Activated CD4-positive, alpha-beta memory T cell treated with anti-CD3 and anti-CD28 coated beads, Interleukin-2, amount 10 ng/mL, durations not matched to agents 7 days and 5 days (primary cell): ENCODE data around the gene IFNGR1. TPM values are rescaled to one million over a fixed set of nuclear protein-coding genes. Genes with fewer than 3 reads are reported as not detected.
"Not testable (repeated sequence)": the region's sequence is repeated elsewhere in the genome, so short reads cannot be mapped to it uniquely, and the experiment has no call there.

Experiments
- CTCF ChIA-PET: fragments of 350-600 bp; sonication (Branson Sonifier 250); formaldehyde crosslinking; loops from one replicate; lab custom pipeline; 2021; ENCODE audit warnings: antibody characterized with exemption, inconsistent platforms; lab: Charles Lee
- POLR2A ChIA-PET: fragments of 350-600 bp; sonication (Branson Sonifier 250); formaldehyde crosslinking; loops from one replicate; lab custom pipeline; 2021; ENCODE audit warnings: antibody characterized with exemption; lab: Charles Lee
- DNase-seq: peaks from one replicate; pipeline ENCODE4 v3.0.0-alpha.2; 2020
- H3K27ac Mint-ChIP-seq: one replicate; pipeline ENCODE4 v1.8.0; 2021; ENCODE audit warnings: mild to moderate bottlenecking, mixed read lengths
- H3K27me3 Mint-ChIP-seq: one replicate; pipeline ENCODE4 v1.8.0; 2021; ENCODE audit warnings: mixed read lengths
- H3K36me3 Mint-ChIP-seq: one replicate; pipeline ENCODE4 v1.8.0; 2021; ENCODE audit warnings: low read depth, mixed read lengths
- H3K4me1 Mint-ChIP-seq: one replicate; pipeline ENCODE4 v1.8.0; 2021; ENCODE audit warnings: mixed read lengths
- H3K4me3 Mint-ChIP-seq: one replicate; pipeline ENCODE4 v1.8.0; 2021; ENCODE audit warnings: mild to moderate bottlenecking, mixed read lengths
- H3K9me3 Mint-ChIP-seq: one replicate; pipeline ENCODE4 v1.8.0; 2021; ENCODE audit warnings: mixed read lengths
- total RNA-seq, 2 experiments: library from RNA; stranded (reverse); gene quantifications; one replicate each; pipeline ENCODE4 v1.2.3, GENCODE V29; 2021

Gene IFNGR1
- total RNA-seq, 2 experiments from 2014 or later, result 27.3 to 28.9 TPM

GRCh38 chr6:137216875-137217553 lies 2.2 kb downstream of the IFNGR1 start:
- Mint-ChIP-seq H3K36me3 (peaks cover 34% of the 10 kb centered on the region), H3K27ac (no peak overlapping the region), H3K9me3 (peaks cover 2% of the 10 kb centered on the region), H3K4me3 (peak overlapping the region; percentile 12), H3K4me1 (peaks cover 54% of the 10 kb centered on the region), H3K27me3 (no peaks in the 10 kb centered on the region)
- no peak for DNase-seq
- ChIA-PET POLR2A (interaction anchor here (0.8 to 1.4 kb wide), 3 partner anchors 13 to 122 kb away, joined by 3 to 5 read pairs (median 4); no protein-coding TSS in a partner anchor), CTCF (interaction anchor here (1.8 kb wide), 1 partner anchor 51 kb away, joined by 4 read pairs; no protein-coding TSS in a partner anchor)

GRCh38 chr6:137216106-137216505 lies 3.1 kb downstream of the IFNGR1 start:
- Mint-ChIP-seq H3K4me3 (no peak overlapping the region), H3K9me3 (peaks cover 2% of the 10 kb centered on the region), H3K27me3 (no peaks in the 10 kb centered on the region), H3K4me1 (peaks cover 54% of the 10 kb centered on the region), H3K36me3 (peaks cover 43% of the 10 kb centered on the region), H3K27ac (no peak overlapping the region)
- CTCF ChIA-PET, result no interaction called here
- no peak for DNase-seq
- POLR2A ChIA-PET, result no interaction called here

GRCh38 chr6:137215630-137216029 lies 3.6 kb downstream of the IFNGR1 start:
- H3K4me3 Mint-ChIP-seq, POLR2A ChIA-PET, H3K27me3 Mint-ChIP-seq, H3K9me3 Mint-ChIP-seq, CTCF ChIA-PET, DNase-seq, H3K27ac Mint-ChIP-seq: not testable (repeated sequence)
- peaks cover 54% of the 10 kb centered on the region for H3K4me1 Mint-ChIP-seq
- peaks cover 46% of the 10 kb centered on the region for H3K36me3 Mint-ChIP-seq

GRCh38 chr6:137214931-137215330 lies 4.3 kb downstream of the IFNGR1 start:
- DNase-seq, result no peak
- no peaks in the 10 kb centered on the region for H3K27me3 Mint-ChIP-seq
- H3K27ac Mint-ChIP-seq, result no peak overlapping the region
- peaks cover 53% of the 10 kb centered on the region for H3K36me3 Mint-ChIP-seq
- peaks cover 51% of the 10 kb centered on the region for H3K4me1 Mint-ChIP-seq
- no peak overlapping the region for H3K4me3 Mint-ChIP-seq
- H3K9me3 Mint-ChIP-seq, result peaks cover 5% of the 10 kb centered on the region
- ChIA-PET CTCF (no interaction called here), POLR2A (no interaction called here)

GRCh38 chr6:137213813-137214212 lies 5.4 kb downstream of the IFNGR1 start:
- ChIA-PET CTCF (no interaction called here), POLR2A (no interaction called here)
- no peak for DNase-seq
- Mint-ChIP-seq H3K27me3 (no peaks in the 10 kb centered on the region), H3K27ac (no peak overlapping the region), H3K36me3 (peaks cover 63% of the 10 kb centered on the region), H3K4me1 (peaks cover 45% of the 10 kb centered on the region), H3K9me3 (peaks cover 13% of the 10 kb centered on the region), H3K4me3 (no peak overlapping the region)

- no peak for DNase-seq
- Mint-ChIP-seq H3K4me1 (peaks cover 40% of the 10 kb centered on the region), H3K36me3 (peaks cover 61% of the 10 kb centered on the region), H3K9me3 (peaks cover 13% of the 10 kb centered on the region), H3K4me3 (no peak overlapping the region), H3K27me3 (no peaks in the 10 kb centered on the region), H3K27ac (no peak overlapping the region)
- ChIA-PET CTCF (no interaction called here), POLR2A (no interaction called here)
Measured at GRCh38 chr6:137213331-137213740, 5.8 kb downstream of the IFNGR1 start.

- H3K9me3 Mint-ChIP-seq, result peaks cover 19% of the 10 kb centered on the region
- H3K27me3 Mint-ChIP-seq, result no peaks in the 10 kb centered on the region
- no peak for DNase-seq
- ChIA-PET CTCF (no interaction called here), POLR2A (no interaction called here)
- H3K4me1 Mint-ChIP-seq, result peaks cover 26% of the 10 kb centered on the region
- peaks cover 66% of the 10 kb centered on the region for H3K36me3 Mint-ChIP-seq
- no peak overlapping the region for H3K27ac Mint-ChIP-seq
- no peak overlapping the region for H3K4me3 Mint-ChIP-seq
Measured at GRCh38 chr6:137211910-137212309, 7.3 kb downstream of the IFNGR1 start.

- POLR2A ChIA-PET, result no interaction called here
- no peak for DNase-seq
- H3K4me1 Mint-ChIP-seq, result peaks cover 20% of the 10 kb centered on the region
Measured at GRCh38 chr6:137210903-137211302, 8.3 kb downstream of the IFNGR1 start.

GRCh38 chr6:137208279-137208678 lies 10.9 kb downstream of the IFNGR1 start:
- CTCF ChIA-PET, result no interaction called here
- DNase-seq, result no peak
- H3K36me3 Mint-ChIP-seq, result peaks cover 72% of the 10 kb centered on the region

More at GRCh38 chr6:137210903-137211302, 8.3 kb downstream of the IFNGR1 start:
- Mint-ChIP-seq H3K36me3 (peaks cover 66% of the 10 kb centered on the region), H3K27ac (no peak overlapping the region), H3K27me3 (no peaks in the 10 kb centered on the region), H3K9me3 (peaks cover 19% of the 10 kb centered on the region), H3K4me3 (no peak overlapping the region)
- CTCF ChIA-PET, result no interaction called here

GRCh38 chr6:137207457-137207856 lies 11.7 kb downstream of the IFNGR1 start:
- DNase-seq, POLR2A ChIA-PET, H3K4me1 Mint-ChIP-seq, H3K27ac Mint-ChIP-seq, H3K4me3 Mint-ChIP-seq, H3K27me3 Mint-ChIP-seq, CTCF ChIA-PET: not testable (repeated sequence)
- Mint-ChIP-seq H3K9me3 (peaks cover 18% of the 10 kb centered on the region), H3K36me3 (peaks cover 74% of the 10 kb centered on the region)

More at GRCh38 chr6:137208279-137208678, 10.9 kb downstream of the IFNGR1 start:
- Mint-ChIP-seq H3K27me3 (no peaks in the 10 kb centered on the region), H3K27ac (no peak overlapping the region), H3K4me1 (peaks cover 5% of the 10 kb centered on the region), H3K9me3 (peaks cover 19% of the 10 kb centered on the region), H3K4me3 (no peak overlapping the region)
- POLR2A ChIA-PET, result no interaction called here

GRCh38 chr6:137206577-137206976 lies 12.6 kb downstream of the IFNGR1 start:
- no peak overlapping the region for H3K4me3 Mint-ChIP-seq
- no peaks in the 10 kb centered on the region for H3K27me3 Mint-ChIP-seq
- no peak for DNase-seq
- no peaks in the 10 kb centered on the region for H3K4me1 Mint-ChIP-seq
- peaks cover 17% of the 10 kb centered on the region for H3K9me3 Mint-ChIP-seq
- POLR2A ChIA-PET, result no interaction called here
- H3K36me3 Mint-ChIP-seq, result peaks cover 74% of the 10 kb centered on the region
- no peak overlapping the region for H3K27ac Mint-ChIP-seq
- CTCF ChIA-PET, result no interaction called here

GRCh38 chr6:137203256-137203655 lies 15.9 kb downstream of the IFNGR1 start:
- Mint-ChIP-seq H3K27ac (no peak overlapping the region), H3K36me3 (peaks cover 63% of the 10 kb centered on the region)
- POLR2A ChIA-PET, result no interaction called here

GRCh38 chr6:137202078-137202477 lies 17.1 kb downstream of the IFNGR1 start:
- H3K4me3 Mint-ChIP-seq, result no peak overlapping the region
- H3K27me3 Mint-ChIP-seq, result no peaks in the 10 kb centered on the region
- no peak overlapping the region for H3K27ac Mint-ChIP-seq
- H3K36me3 Mint-ChIP-seq, result peaks cover 62% of the 10 kb centered on the region
- ChIA-PET CTCF (no interaction called here), POLR2A (no interaction called here)
- no peak for DNase-seq
- H3K4me1 Mint-ChIP-seq, result peaks cover under 1% of the 10 kb centered on the region
- H3K9me3 Mint-ChIP-seq, result no peaks in the 10 kb centered on the region

More at GRCh38 chr6:137203256-137203655, 15.9 kb downstream of the IFNGR1 start:
- no peak for DNase-seq
- CTCF ChIA-PET, result interaction anchor here (0.7 kb wide), 1 partner anchor 250 kb away, joined by 4 read pairs; no protein-coding TSS in a partner anchor
- Mint-ChIP-seq H3K9me3 (peaks cover 7% of the 10 kb centered on the region), H3K27me3 (no peaks in the 10 kb centered on the region), H3K4me1 (no peaks in the 10 kb centered on the region), H3K4me3 (no peak overlapping the region)

- Mint-ChIP-seq H3K4me3 (no peak overlapping the region), H3K9me3 (no peaks in the 10 kb centered on the region), H3K27me3 (no peaks in the 10 kb centered on the region), H3K36me3 (peaks cover 65% of the 10 kb centered on the region), H3K27ac (no peak overlapping the region), H3K4me1 (peaks cover 4% of the 10 kb centered on the region)
- ChIA-PET POLR2A (no interaction called here), CTCF (no interaction called here)
- no peak for DNase-seq
Measured at GRCh38 chr6:137201006-137201405, 18.2 kb downstream of the IFNGR1 start.
